Astrocyte (in vitro differentiated cells and primary cell): Measurements from ENCODE around the gene SOAT2.

Experiments
- EZH2 ChIP-seq: IDR thresholded peaks from 2 replicates; pipeline ENCODE4 v1.6.1; 2012; ENCODE audit warnings: mild to moderate bottlenecking, low read length, inconsistent platforms; ENCODE audit not compliant: insufficient read depth
- TF ChIP-seq, protein P1 (sequence below): IDR thresholded peaks from 2 replicates; pipeline ENCODE4 v1.5.1; 2011; ENCODE audit warnings: low read depth, mild to moderate bottlenecking, inconsistent platforms, low read length, moderate library complexity; ENCODE audit not compliant: insufficient read depth

DNA sequence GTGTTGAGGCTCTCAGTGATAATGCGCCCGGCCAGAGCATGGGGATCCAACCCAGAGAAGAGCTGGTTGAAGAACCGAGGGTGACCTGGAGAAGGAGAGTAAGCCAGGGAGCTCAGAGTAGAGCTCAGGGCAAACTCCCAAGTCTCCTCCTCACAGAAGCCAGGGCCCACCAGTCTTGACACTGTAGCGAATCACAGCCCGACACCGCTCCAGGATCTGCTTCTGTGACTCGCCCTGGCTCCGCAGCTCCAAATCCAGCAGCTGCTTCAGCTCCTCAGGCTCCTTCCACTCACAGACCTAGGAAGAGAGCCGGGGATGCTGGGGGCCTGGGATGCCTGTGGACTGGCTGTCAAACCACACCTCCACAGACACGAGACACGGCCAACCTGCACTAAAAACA lies 69.1 kb downstream of the SOAT2 start:
- TF ChIP-seq, protein P1, sequence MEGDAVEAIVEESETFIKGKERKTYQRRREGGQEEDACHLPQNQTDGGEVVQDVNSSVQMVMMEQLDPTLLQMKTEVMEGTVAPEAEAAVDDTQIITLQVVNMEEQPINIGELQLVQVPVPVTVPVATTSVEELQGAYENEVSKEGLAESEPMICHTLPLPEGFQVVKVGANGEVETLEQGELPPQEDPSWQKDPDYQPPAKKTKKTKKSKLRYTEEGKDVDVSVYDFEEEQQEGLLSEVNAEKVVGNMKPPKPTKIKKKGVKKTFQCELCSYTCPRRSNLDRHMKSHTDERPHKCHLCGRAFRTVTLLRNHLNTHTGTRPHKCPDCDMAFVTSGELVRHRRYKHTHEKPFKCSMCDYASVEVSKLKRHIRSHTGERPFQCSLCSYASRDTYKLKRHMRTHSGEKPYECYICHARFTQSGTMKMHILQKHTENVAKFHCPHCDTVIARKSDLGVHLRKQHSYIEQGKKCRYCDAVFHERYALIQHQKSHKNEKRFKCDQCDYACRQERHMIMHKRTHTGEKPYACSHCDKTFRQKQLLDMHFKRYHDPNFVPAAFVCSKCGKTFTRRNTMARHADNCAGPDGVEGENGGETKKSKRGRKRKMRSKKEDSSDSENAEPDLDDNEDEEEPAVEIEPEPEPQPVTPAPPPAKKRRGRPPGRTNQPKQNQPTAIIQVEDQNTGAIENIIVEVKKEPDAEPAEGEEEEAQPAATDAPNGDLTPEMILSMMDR = no peak
- TF ChIP-seq EZH2 = no peak
